GM18520 (cell line): ENCODE results near the gene SLF2.

Experiments used
- ATAC-seq: cut with Tn5 transposase; IDR thresholded peaks from one replicate; pipeline ENCODE4 v1.9.1; 2021; ENCODE audit not compliant: unreplicated experiment

Gene SLF2

GRCh38 chr10:101011517-101012423, 99.0 kb downstream of the SLF2 start:
- ATAC-seq: no peak

DNA sequence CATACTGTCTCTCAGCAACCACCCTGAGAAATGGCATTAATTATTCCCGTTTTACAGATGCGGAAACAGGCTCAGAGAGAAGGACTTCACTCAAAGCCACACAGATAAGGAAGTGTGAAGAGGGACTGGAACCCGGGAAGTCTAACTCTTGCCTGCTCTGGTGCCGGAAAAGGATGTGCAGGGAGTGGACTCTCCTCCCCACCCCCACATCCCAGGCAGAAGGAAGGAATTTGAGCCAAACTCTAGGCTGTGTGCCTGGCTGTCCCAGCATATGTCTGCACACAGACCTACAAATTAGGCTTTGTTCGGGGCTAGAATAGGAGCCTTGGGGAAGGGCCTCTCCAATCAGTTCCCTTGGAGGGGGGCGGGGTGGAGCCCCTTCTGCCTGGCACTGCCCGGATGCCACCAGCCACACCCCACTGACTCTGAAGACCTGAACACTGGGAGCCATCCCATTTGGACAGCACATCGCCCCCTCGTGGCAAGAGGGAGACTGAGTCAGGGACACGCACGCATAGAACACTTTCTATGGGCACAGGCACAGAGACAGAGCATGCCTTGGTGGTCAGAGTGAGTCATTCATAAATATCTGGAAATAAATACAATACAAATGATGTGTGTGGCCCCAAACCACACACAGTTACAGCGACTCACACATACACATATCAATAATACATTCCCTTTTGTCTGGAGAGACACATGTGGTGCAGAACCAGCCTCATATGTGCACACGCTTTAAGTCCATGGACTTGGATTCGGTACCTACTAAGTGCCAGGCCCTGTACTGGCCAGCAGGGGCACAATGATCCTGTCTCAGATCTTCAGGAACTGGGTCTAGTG, 100.0 kb downstream of the SLF2 start:
- peak; percentile 76 for ATAC-seq

- ATAC-seq: no peak
Measured at GRCh38 chr10:101013365-101013825, 100.6 kb downstream of the SLF2 start.

DNA sequence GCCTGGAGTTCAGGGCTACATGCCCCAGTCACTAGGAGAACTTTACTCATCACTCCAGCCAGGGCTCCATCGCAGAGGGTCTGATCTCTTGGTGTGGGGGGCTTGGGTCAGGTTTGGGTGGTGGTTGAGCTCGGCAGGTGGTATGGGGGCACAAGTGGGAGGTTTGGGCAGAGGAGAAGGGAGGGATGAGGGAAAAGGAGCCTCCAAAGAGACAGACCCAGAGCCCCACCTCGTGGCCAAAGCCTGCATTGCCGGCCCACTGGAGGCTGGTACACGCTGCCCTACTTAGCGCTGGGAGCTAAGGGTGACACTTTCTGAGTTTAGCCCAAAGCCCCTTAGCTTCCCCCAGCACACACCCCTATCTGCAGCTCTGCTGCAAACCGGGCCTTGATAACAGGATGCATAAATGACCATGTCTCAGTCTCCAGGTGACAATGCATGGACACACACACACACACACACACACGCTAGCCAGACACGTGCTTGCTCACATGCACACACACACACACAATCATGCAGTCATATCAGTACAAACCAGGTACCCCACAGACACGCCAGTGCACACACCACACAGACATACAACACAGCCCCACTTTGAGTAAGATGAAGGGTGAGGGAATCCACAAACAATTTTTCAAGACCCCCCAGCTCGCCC, 101.6 kb downstream of the SLF2 start:
- ATAC-seq: no peak
